NT2/D1 (cell line): Measurements from ENCODE around the gene ARL15.

ENCODE experiments used
- DNase-seq: peaks from one replicate; pipeline ENCODE4 v3.0.0-alpha.2; 2011; ENCODE audit warnings: low read depth, low spot score
- H3K27me3 ChIP-seq: 2 replicates; pipeline ENCODE4 v1.6.0; 2011; ENCODE audit warnings: mild to moderate bottlenecking; ENCODE audit not compliant: insufficient read length, insufficient read depth
- H3K36me3 ChIP-seq: 2 replicates; pipeline ENCODE4 v1.6.1; 2011; ENCODE audit warnings: mild to moderate bottlenecking, low read length, mixed read lengths; ENCODE audit not compliant: insufficient read depth, insufficient read length
- H3K4me1 ChIP-seq: 2 replicates; pipeline ENCODE4 v1.5.1; 2011; ENCODE audit not compliant: insufficient read depth, insufficient read length
- H3K4me3 ChIP-seq: 2 replicates; pipeline ENCODE4 v1.5.1; 2011; ENCODE audit warnings: low read depth; ENCODE audit not compliant: insufficient read length
- H3K9ac ChIP-seq: 2 replicates; pipeline ENCODE4 v1.6.0; 2011; ENCODE audit warnings: low read depth; ENCODE audit not compliant: insufficient read length
- H3K9me3 ChIP-seq: 2 replicates; pipeline ENCODE4 v1.5.1; 2011; ENCODE audit warnings: mild to moderate bottlenecking, low read length; ENCODE audit not compliant: insufficient read depth
- SUZ12 ChIP-seq: IDR thresholded peaks from 2 replicates; pipeline ENCODE4 v1.6.1; 2011; ENCODE audit not compliant: insufficient read length, insufficient read depth; ENCODE audit errors: extremely low read depth
- YY1 ChIP-seq: IDR thresholded peaks from 2 replicates; pipeline ENCODE4 v1.6.1; 2011; ENCODE audit not compliant: insufficient read length, insufficient read depth
- ZNF274 ChIP-seq: IDR thresholded peaks from 2 replicates; pipeline ENCODE4 v1.6.1; 2011; ENCODE audit warnings: mild to moderate bottlenecking, low read depth, low read length

The ARL15 gene

GRCh38 chr5:54098267-54098666 is 212.1 kb downstream of the ARL15 start:
- no peak overlapping the region for H3K9ac ChIP-seq
- no peaks in the 10 kb centered on the region for H3K27me3 ChIP-seq
- no peak for DNase-seq
- H3K4me1 ChIP-seq = no peaks in the 10 kb centered on the region
- no peak overlapping the region for H3K4me3 ChIP-seq
- H3K36me3 ChIP-seq = no peaks in the 10 kb centered on the region
- TF ChIP-seq YY1 (no peak), SUZ12 (no peak), ZNF274 (no peak)
- H3K9me3 ChIP-seq = no peaks in the 10 kb centered on the region

GRCh38 chr5:54095969-54096368 is 214.4 kb downstream of the ARL15 start:
- H3K9me3 ChIP-seq = no peaks in the 10 kb centered on the region
- H3K36me3 ChIP-seq = no peaks in the 10 kb centered on the region
- H3K4me1 ChIP-seq = no peaks in the 10 kb centered on the region
- no peaks in the 10 kb centered on the region for H3K27me3 ChIP-seq
- no peak for DNase-seq
- no peak overlapping the region for H3K4me3 ChIP-seq
- TF ChIP-seq YY1 (no peak), ZNF274 (no peak), SUZ12 (no peak)
- no peak overlapping the region for H3K9ac ChIP-seq

- Histone ChIP-seq H3K9me3 (no peaks in the 10 kb centered on the region), H3K36me3 (no peaks in the 10 kb centered on the region), H3K4me3 (no peak overlapping the region), H3K9ac (no peak overlapping the region), H3K27me3 (no peaks in the 10 kb centered on the region), H3K4me1 (no peaks in the 10 kb centered on the region)
- TF ChIP-seq ZNF274 (no peak), SUZ12 (no peak), YY1 (no peak)
- no peak for DNase-seq
Observed at GRCh38 chr5:54094706-54095105, 215.7 kb downstream of the ARL15 start.

GRCh38 chr5:54093861-54094260 is 216.5 kb downstream of the ARL15 start:
- TF ChIP-seq YY1 (no peak), ZNF274 (no peak), SUZ12 (no peak)
- no peak for DNase-seq

GRCh38 chr5:54093081-54093492 is 217.3 kb downstream of the ARL15 start:
- no peak for DNase-seq
- Histone ChIP-seq H3K9me3 (peaks cover 5% of the 10 kb centered on the region; the same call in 1 of the 2 replicates), H3K9ac (no peak overlapping the region), H3K36me3 (no peaks in the 10 kb centered on the region), H3K4me1 (no peaks in the 10 kb centered on the region), H3K4me3 (no peak overlapping the region), H3K27me3 (no peaks in the 10 kb centered on the region)
- TF ChIP-seq SUZ12 = no peak
- TF ChIP-seq ZNF274 = no peak
- TF ChIP-seq YY1 = no peak

More at GRCh38 chr5:54093861-54094260, 216.5 kb downstream of the ARL15 start:
- Histone ChIP-seq H3K9ac (no peak overlapping the region), H3K27me3 (no peaks in the 10 kb centered on the region), H3K36me3 (no peaks in the 10 kb centered on the region), H3K4me1 (no peaks in the 10 kb centered on the region), H3K9me3 (peaks cover 3% of the 10 kb centered on the region; the same call in 1 of the 2 replicates), H3K4me3 (no peak overlapping the region)

- peaks cover 5% of the 10 kb centered on the region; the same call in 1 of the 2 replicates for H3K9me3 ChIP-seq
- no peak for DNase-seq
- no peaks in the 10 kb centered on the region for H3K36me3 ChIP-seq
- H3K4me1 ChIP-seq = no peaks in the 10 kb centered on the region
- no peak overlapping the region for H3K4me3 ChIP-seq
- TF ChIP-seq ZNF274 = no peak
- no peak for TF ChIP-seq SUZ12
- no peak for TF ChIP-seq YY1
- H3K9ac ChIP-seq = no peak overlapping the region
- no peaks in the 10 kb centered on the region for H3K27me3 ChIP-seq
Observed at GRCh38 chr5:54091307-54092130, 218.9 kb downstream of the ARL15 start.

- H3K9ac ChIP-seq = no peak overlapping the region
- peaks cover 5% of the 10 kb centered on the region; the same call in 1 of the 2 replicates for H3K9me3 ChIP-seq
- H3K36me3 ChIP-seq = no peaks in the 10 kb centered on the region
- H3K4me3 ChIP-seq = no peak overlapping the region
- H3K4me1 ChIP-seq = no peaks in the 10 kb centered on the region
- no peaks in the 10 kb centered on the region for H3K27me3 ChIP-seq
- TF ChIP-seq ZNF274 = no peak
- no peak for TF ChIP-seq YY1
- no peak for TF ChIP-seq SUZ12
- no peak for DNase-seq
Observed at GRCh38 chr5:54090495-54091120, 219.8 kb downstream of the ARL15 start.
